Skeletal muscle satellite cell (primary cell): ENCODE measurements around the gene UPK3A.
"Not testable (repeated sequence)": the region's sequence is repeated elsewhere in the genome, so short reads cannot be mapped to it uniquely, and the experiment has no call there.

ENCODE experiments used
- H3K27me3 ChIP-seq: 2 replicates; pipeline ENCODE4 v1.7.0; 2013; ENCODE audit warnings: low read length; ENCODE audit not compliant: control insufficient read depth, insufficient read depth
- H3K36me3 ChIP-seq: 2 replicates; pipeline ENCODE4 v1.7.0; 2013; ENCODE audit warnings: mild to moderate bottlenecking, control low read depth, low read length; ENCODE audit not compliant: insufficient read depth
- H3K4me1 ChIP-seq: 2 replicates; pipeline ENCODE4 v1.7.0; 2013; ENCODE audit warnings: low read length; ENCODE audit not compliant: control insufficient read depth, insufficient read depth
- H3K4me2 ChIP-seq: 2 replicates; pipeline ENCODE4 v1.7.0; 2013; ENCODE audit warnings: mild to moderate bottlenecking, low read length
- H3K4me3 ChIP-seq: 2 replicates; pipeline ENCODE4 v1.7.0; 2013; ENCODE audit warnings: low read length
- H3K9ac ChIP-seq: 2 replicates; pipeline ENCODE4 v1.7.0; 2013; ENCODE audit warnings: mild to moderate bottlenecking, low read depth, low read length, moderate library complexity
- H3K9me3 ChIP-seq: replicated peaks from 2 replicates; pipeline ENCODE4 v1.7.0; 2013; ENCODE audit warnings: mild to moderate bottlenecking, control low read depth, low read length

Gene UPK3A

GRCh38 chr22:45272498-45272897 is 12.3 kb upstream of the UPK3A start:
- H3K36me3 ChIP-seq, result no peaks in the 10 kb centered on the region
- no peak overlapping the region for H3K4me3 ChIP-seq
- no peak overlapping the region for H3K4me2 ChIP-seq
- no peak overlapping the region for H3K9ac ChIP-seq
- H3K27me3 ChIP-seq, result peaks cover 46% of the 10 kb centered on the region
- H3K9me3 ChIP-seq, result no peaks in the 10 kb centered on the region
- H3K4me1 ChIP-seq, result peaks cover 9% of the 10 kb centered on the region

GRCh38 chr22:45273452-45274075 is 11.2 kb upstream of the UPK3A start:
- H3K36me3 ChIP-seq, result no peaks in the 10 kb centered on the region
- no peak overlapping the region for H3K4me2 ChIP-seq
- H3K9me3 ChIP-seq, result no peaks in the 10 kb centered on the region
- H3K27me3 ChIP-seq, result peaks cover 46% of the 10 kb centered on the region
- H3K4me1 ChIP-seq, result peaks cover 9% of the 10 kb centered on the region
- no peak overlapping the region for H3K4me3 ChIP-seq
- no peak overlapping the region for H3K9ac ChIP-seq

GRCh38 chr22:45276507-45277105 is 8.1 kb upstream of the UPK3A start:
- no peak overlapping the region for H3K4me2 ChIP-seq
- H3K4me1 ChIP-seq, result no peaks in the 10 kb centered on the region
- H3K9ac ChIP-seq, result no peak overlapping the region
- H3K36me3 ChIP-seq, result no peaks in the 10 kb centered on the region
- H3K4me3 ChIP-seq, result no peak overlapping the region
- H3K9me3 ChIP-seq, result no peaks in the 10 kb centered on the region
- peaks cover 28% of the 10 kb centered on the region for H3K27me3 ChIP-seq

- H3K4me1 ChIP-seq, H3K4me2 ChIP-seq, H3K36me3 ChIP-seq, H3K9me3 ChIP-seq, H3K9ac ChIP-seq, H3K4me3 ChIP-seq: not testable (repeated sequence)
- peaks cover 26% of the 10 kb centered on the region for H3K27me3 ChIP-seq
Measured at GRCh38 chr22:45277720-45278119, 7.0 kb upstream of the UPK3A start.

- Histone ChIP-seq H3K4me1 (no peaks in the 10 kb centered on the region), H3K9me3 (no peaks in the 10 kb centered on the region), H3K9ac (no peak overlapping the region), H3K4me2 (no peak overlapping the region), H3K36me3 (no peaks in the 10 kb centered on the region), H3K4me3 (no peak overlapping the region), H3K27me3 (peaks cover 26% of the 10 kb centered on the region)
Measured at GRCh38 chr22:45278125-45278524, 6.6 kb upstream of the UPK3A start.

GRCh38 chr22:45280587-45280980 is 4.2 kb upstream of the UPK3A start:
- Histone ChIP-seq H3K36me3 (no peaks in the 10 kb centered on the region), H3K9ac (no peak overlapping the region), H3K4me1 (no peaks in the 10 kb centered on the region)

GRCh38 chr22:45281010-45281409 is 3.7 kb upstream of the UPK3A start:
- H3K36me3 ChIP-seq, result no peaks in the 10 kb centered on the region
- no peaks in the 10 kb centered on the region for H3K9me3 ChIP-seq
- H3K4me1 ChIP-seq, result no peaks in the 10 kb centered on the region
- H3K27me3 ChIP-seq, result peaks cover 38% of the 10 kb centered on the region
- H3K4me3 ChIP-seq, result no peak overlapping the region
- no peak overlapping the region for H3K9ac ChIP-seq
- H3K4me2 ChIP-seq, result no peak overlapping the region

More at GRCh38 chr22:45280587-45280980, 4.2 kb upstream of the UPK3A start:
- Histone ChIP-seq H3K4me3 (no peak overlapping the region), H3K27me3 (peaks cover 35% of the 10 kb centered on the region), H3K9me3 (no peaks in the 10 kb centered on the region), H3K4me2 (no peak overlapping the region)

- no peaks in the 10 kb centered on the region for H3K36me3 ChIP-seq
- peak overlapping the region; percentile 61 for H3K4me2 ChIP-seq
- H3K27me3 ChIP-seq, result peaks cover 56% of the 10 kb centered on the region
- H3K4me1 ChIP-seq, result peaks cover 4% of the 10 kb centered on the region
- no peaks in the 10 kb centered on the region for H3K9me3 ChIP-seq
- H3K4me3 ChIP-seq, result no peak overlapping the region
- no peak overlapping the region for H3K9ac ChIP-seq
Measured at GRCh38 chr22:45285263-45286058, 712 bp downstream of the UPK3A start.

GRCh38 chr22:45286854-45287551 is 2.3 kb downstream of the UPK3A start:
- H3K4me1 ChIP-seq, result peaks cover 8% of the 10 kb centered on the region
- no peaks in the 10 kb centered on the region for H3K36me3 ChIP-seq
- H3K9me3 ChIP-seq, result no peaks in the 10 kb centered on the region
- peaks cover 56% of the 10 kb centered on the region for H3K27me3 ChIP-seq
- no peak overlapping the region for H3K4me2 ChIP-seq
- H3K4me3 ChIP-seq, result no peak overlapping the region
- no peak overlapping the region for H3K9ac ChIP-seq

- Histone ChIP-seq H3K4me1 (peaks cover 8% of the 10 kb centered on the region), H3K9me3 (no peaks in the 10 kb centered on the region), H3K9ac (no peak overlapping the region), H3K4me2 (peak overlapping the region; percentile 63), H3K36me3 (no peaks in the 10 kb centered on the region), H3K4me3 (peak overlapping the region; percentile 51), H3K27me3 (peaks cover 52% of the 10 kb centered on the region)
Measured at GRCh38 chr22:45290410-45290936, 5.7 kb downstream of the UPK3A start.
